ENCODE results near the gene KCNE1.
"Not testable (repeated sequence)": the region's sequence is repeated elsewhere in the genome, so short reads cannot be mapped to it uniquely, and the experiment has no call there.

KCNE1 gene

DNA sequence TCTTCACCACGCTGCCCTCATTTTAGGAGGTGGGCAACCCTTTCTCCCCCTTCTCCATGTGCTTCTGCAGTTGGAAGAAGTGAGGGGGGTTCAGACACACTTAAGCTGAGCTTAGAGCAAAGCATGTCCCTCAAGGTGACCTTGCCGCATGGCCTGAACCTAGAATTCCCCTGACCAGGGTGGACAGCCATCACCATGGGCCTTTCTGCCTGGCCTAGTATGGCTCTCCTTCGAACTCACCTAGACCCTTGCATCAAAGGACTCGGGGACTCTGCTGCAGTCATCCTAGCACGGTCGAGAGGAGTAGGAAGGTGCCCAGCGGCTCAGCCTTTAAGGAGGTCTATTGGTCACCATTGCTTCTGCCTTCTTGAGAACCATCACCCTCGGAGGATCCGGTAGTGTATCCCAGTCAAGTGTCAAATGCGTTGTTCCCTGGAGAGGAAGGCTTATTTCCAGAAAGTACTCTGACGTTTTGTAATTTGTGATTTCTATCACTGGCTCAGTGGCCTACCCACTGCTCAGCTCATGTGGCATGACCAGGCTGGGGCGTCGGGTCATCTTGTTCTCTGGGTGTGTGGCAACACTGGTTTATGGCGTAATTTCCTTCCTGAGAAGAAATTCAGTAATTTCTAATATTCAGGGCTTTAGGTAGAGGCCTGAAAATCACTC lies at the start of gene KCNE1:
Gene KCNE1, minus strand, starts transcription at position 424 of the 669 bp plus-strand sequence. CDS start 62,576 bp downstream, outside the sequence.
- DNase-seq (ENCODE audit: low spot score) = no peak

DNA sequence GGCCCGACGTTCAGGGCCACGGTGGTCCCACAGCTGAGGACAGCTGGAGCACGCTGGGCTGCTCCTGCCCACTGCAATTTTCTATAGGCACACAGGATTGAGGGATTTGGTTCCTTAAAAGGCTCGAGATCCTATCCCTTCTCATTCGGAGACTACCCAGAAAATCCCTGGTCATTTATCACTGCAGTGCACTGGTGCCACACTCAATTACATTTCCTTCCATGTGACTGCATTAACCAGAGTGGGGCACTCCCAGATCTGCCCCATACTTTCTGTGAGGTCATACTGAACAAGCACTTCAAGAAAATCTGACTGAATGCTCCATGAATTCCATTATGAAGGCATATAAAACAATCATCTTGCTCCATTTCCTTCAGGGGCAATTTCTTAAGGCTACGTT lies 49.8 kb upstream of the KCNE1 start:
- no peak for DNase-seq (ENCODE audit: low spot score)

DNA sequence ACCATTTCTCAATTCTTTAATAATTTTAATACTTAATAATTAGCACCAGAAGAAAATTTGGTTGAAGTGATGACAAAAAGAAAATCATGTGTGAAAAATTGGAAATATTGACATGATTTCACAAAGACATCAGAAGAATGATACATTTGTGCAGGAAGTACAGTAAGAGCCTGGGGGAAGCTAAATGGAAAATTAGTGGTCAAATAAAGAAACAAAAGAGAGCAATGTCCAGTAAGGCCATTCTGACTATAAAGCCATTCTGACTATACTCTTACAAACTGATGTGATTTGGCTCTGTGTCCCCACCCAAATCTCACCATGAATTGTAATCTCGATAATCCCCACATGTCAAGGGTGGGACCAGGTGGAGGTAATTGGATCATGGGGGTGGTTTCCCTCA lies 48.6 kb upstream of the KCNE1 start:
- no peak for DNase-seq (ENCODE audit: low spot score)

DNA sequence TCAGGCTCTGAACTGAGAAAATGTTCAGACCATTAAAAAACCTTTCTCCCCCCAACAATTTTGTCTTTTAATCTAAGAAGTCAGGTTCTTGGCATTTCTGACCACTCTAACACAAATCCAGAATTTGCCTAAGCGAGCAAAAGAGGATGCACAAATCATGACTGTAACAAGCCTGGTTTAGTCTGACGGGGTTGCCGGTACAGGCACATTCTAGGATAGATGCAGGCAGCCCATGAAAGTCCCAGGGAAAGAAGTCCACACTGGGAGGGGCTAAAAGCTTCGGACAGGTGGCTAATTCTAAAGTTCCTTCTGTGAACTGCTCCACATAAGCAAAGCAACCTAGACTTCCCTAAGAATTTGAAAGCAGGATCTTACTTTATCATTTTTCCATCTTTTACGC lies 48.0 kb upstream of the KCNE1 start:
- no peak for DNase-seq (ENCODE audit: low spot score)

DNA sequence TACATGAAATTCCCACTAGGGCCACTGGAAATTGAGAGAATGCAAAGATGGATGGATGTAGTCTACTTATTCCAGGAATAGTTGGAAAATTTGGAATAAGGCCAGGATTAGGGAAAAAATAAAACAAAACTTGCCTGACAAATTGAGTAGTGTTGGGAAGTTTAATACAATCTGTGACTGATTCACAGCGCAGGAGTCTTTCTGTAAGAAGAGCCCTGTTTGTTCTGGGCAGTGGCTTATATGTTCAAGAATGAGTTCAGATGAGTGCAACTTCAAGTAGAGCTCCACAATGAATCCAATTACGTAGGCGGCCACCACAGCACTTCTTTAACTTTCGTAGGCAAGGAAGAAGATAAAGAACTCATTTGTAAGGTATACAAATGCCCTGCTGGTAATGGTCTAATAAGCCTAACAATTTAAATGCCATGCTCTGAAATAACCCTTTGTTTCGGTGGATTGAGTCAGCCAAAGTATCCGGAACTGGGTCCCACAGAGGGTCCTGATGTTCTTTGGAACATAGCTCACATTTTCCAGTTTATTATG lies 47.1 kb upstream of the KCNE1 start:
- DNase-seq (ENCODE audit: low spot score) = no peak

DNA sequence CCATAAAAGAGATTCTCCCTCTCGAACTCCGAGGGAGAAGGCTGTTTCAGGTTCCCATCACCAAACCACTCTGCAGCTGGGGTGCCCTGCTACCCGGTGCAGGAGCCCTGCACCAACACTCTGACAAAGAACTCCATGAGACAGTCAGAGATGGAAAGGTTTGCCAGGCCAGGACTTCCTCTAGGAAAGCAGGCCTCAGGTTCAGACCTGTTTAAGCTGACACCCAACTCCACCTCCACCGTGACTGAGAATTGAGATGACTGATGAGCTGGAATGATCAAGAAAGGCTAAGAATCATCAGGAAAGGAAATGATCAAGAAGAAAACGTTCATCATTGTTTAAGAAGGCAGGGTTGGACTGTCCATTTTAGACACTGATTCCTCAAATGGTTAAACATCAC lies 46.2 kb upstream of the KCNE1 start:
- DNase-seq (ENCODE audit: low spot score) = no peak

DNA sequence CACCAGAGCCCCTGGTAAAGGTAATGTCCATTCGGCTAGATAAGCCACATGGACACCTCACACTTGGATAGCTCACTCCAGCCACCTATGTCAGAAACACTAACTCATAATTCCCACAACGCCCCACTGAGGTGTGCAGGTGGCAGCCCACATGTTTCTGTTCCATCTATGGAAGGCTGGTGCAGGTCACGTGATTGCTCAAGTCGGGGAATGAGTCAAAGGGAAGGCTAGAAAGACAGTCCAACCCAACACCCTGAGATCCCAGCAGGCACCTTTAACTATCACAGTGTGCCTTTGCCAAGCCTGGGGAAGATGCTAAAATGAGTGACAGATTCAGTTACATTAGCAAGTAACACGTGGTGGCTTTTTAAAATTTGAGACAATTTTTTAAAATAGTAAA lies 45.3 kb upstream of the KCNE1 start:
- no peak for DNase-seq (ENCODE audit: low spot score)

DNA sequence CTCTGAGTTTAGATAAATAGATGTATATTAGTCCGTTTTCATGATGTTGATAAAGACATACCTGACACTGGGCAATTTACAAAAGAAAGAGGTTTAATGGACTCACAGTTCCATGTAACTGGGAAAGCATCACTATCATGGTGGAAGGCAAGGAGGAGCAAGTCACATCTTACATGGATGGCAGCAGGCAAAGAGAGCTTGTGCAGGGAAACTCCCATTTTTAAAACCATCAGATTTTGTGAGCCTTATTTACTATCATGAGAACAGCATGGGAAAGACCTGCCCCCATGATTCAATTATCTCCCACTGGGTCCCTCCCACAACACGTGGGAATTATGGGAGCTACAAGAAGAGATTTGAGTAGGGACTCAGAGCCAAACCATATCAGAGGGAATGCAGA lies 42.7 kb upstream of the KCNE1 start:
- DNase-seq (ENCODE audit: low spot score) = not testable (repeated sequence)

DNA sequence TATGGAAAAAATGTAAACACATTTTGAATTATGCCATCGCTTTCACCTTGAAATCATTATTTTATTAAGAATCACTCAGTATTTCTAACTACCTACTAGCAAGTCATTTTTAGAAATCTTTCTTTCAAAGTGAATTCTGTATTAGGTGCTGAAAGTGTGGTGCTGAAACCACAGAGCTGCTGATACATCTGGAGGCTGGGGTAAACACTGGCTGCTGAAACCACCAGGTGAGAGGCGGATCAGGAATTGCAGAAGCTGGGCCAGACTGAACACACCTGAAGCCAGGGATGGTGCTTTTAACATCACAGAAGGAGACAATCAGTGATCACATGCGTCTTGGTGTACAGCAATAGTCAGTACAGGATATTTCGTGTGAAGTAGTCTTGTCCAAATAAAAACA lies 42.2 kb upstream of the KCNE1 start:
- DNase-seq (ENCODE audit: low spot score) = no peak

DNA sequence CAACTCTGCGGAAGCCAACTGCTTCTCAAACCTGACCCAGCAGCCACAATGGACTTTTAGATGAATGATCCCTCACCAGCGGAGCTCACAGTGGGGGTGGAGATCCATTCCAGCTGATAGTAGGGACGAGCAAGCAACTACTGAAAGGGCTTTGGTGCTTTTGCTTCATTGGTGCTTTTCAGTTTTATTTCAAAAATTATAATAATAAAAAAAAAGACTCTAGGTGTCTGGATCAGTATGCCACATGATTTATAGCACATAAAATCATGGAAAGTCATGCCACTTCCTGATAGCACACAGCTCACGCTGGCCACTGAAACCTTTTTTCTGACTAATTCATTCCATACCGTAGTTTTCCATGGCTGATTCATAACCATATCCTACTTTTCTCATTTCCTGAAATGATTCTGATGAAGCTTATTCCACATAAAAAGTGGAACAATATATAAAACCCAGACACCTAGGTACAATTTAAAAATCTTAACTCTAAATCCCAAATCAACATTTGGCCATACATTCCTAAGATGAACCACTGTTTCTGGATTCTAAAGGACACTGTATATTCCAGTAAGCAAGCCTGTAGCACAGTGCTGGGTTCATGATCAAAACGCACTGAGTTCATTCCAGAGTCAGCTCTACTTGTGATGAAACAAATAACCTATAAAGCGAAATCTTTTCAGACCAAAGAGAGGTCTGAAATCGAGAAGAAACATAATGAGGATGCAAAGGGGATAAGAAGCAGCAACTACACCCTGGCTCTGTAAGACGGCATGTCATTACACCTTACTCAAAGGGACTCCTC lies 41.3 kb upstream of the KCNE1 start:
- DNase-seq (ENCODE audit: low spot score) = peak; percentile 24

DNA sequence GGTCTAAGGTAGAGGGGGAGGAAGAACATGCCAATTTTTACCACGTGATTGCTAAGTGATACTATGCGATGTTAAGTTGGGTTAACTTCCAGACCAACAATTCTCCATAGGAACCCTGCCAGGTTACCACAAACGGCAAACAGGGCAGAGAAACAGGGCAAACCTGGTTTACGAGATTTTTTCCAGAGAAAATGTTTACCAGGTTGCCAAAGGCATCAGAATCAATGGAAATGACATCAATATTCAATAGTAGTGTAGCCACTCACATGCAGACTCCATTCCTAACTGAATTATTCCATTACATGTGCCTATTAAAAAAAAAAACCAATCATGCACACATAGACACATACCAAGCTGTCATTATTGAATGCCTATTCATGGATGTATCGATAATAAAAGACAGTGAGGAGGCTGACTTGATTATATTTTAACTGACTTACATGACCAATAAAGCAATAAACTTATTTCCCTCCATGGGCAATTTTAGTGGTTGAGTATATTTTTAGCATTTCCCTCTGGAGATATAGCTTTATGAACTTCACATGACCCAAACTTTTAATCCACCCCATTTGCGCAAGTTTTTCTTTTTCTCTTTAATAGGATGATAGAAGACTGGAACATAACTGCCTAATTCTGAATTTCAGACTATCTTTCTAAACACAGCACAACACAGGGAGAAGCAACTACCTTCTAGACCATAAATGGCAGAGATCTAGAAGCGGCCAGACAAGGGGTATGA lies 40.5 kb upstream of the KCNE1 start:
- no peak for DNase-seq (ENCODE audit: low spot score)

DNA sequence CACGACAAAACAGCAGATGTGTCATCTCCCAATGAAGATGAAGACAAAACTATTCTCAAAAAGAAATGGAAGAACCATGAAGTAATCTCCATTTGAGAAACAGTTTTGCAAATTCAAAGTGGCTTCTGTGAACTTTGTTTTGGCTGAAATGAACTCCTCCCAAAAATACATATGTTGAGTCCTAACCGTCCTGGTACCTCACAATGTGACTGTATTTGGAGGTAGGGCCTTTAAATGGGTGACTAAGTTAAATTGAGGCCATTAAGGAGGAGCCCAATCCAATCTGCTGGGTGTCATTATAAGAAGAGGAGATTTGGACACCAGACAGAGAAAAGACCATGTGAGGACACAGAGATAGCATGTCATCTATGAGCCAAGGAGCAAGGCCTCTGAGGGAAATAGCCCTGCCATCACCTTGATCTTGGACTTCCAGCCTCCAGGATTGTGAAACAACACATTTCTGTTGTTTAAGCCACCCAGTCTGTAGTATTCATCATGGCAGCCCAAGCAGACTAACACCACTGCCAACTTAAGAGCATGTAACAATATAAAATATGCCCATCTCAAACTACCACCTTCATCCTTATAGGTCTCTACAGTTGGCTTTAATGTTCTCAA lies 38.3 kb upstream of the KCNE1 start:
- no peak for DNase-seq (ENCODE audit: low spot score)

DNA sequence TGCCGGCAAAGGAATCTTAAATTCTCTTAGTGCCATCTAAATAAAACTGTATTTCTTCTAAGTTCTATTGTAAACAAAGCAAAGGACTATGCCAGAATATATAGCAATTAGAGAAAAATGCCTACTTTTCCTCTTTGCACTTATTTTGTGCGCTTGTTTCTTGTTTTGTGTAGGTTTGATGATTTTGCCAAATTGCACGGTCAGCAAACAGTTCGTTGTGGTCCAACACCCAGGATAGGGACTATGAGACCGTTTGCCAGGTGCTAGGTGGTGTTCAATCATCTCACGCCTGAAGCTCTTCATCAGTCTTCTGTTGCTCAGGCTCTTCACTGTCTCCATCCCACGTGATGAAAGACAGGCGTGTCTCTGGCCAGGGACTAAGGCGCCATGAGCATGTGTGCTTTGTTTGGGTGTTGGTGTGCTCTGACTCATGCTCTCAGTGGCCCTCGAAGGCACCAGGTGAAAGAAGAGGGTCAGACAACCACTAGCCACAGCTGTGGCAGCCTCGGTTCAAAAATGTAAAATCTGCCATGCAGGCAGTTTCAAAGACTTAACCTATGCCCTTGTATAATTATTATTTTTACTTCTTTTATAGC lies 36.9 kb upstream of the KCNE1 start:
- peak; percentile 53 for DNase-seq (ENCODE audit: low spot score)

DNA sequence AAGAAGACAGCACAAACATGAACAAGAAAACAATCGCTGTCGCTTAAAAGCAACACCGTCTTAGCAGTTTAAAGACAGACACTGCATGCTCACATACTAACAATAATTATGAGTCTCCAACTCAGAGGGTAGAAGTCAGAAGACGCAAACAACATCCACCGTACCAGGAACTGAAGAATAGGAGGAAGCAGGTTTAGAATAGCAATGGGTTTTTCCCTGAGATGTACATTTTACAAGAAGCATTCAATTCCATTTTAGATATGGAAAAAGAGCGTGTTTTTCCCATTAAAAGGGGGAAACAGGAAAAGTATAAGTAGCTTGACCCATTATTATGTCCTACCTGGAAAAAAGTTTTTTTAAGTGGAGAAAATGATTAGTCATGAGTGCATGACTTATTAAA lies 34.5 kb upstream of the KCNE1 start:
- DNase-seq (ENCODE audit: low spot score) = no peak

DNA sequence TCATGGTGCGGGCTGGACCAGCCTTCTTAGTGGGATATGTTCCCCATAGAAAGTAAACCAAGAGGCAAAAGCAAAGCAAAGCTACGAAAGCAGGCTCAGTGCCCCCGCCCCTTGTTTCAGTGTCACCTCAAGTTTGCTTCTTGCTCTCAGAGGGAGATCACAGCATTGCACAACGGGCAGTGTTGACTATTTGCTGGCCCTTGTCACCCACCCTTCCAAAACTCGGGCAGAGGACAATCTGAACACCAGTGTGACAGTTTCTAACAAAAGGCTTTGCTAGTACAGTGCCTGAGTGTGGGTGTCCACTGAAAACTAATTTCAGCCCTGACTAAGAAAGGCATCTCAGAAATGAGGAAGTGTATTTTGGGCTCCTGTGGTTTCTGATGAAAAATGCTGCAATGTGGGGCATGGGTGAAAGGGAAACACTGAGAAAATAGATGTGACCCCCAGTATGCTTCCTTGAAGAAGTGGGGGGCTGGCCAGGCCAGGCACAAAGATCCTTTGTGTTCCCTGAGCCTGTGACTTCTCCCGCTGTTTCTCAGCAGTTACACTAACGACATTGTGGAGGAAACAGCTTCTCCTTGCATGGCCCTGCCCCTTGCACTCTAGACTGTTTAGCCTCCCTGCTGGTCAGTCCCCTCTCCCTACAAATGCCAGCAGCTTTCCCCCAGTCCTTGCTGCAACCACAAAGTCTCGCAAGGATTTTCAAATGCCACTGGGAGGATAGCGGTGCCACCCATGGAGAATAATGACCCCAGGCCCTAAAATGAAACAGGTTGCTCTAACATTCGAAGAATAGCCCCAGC lies 33.3 kb upstream of the KCNE1 start:
- DNase-seq (ENCODE audit: low spot score) = peak; percentile 88

DNA sequence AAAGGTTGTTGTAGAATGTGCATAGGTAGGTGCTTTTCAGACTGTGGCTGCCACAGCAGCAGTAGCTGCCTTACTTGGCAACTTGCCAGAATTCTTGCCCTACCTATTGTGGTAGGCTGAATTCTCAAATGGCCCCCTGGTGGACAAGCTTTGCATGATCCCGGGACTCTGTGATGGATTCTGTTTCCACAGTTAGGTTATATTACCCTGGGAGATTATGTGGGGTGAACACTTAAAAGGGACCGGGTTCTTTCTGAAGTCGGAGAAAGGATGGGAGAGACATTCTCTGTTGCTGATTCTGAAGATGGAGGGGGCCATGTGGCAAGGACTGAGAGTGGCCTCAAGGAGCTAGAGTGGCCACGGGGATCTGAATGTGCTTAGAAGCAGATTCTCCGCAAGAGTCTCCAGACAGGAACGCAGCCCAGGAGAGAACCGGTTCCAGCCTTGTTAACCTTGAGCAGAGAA lies 32.1 kb upstream of the KCNE1 start:
- DNase-seq (ENCODE audit: low spot score) = peak; percentile 89

DNA sequence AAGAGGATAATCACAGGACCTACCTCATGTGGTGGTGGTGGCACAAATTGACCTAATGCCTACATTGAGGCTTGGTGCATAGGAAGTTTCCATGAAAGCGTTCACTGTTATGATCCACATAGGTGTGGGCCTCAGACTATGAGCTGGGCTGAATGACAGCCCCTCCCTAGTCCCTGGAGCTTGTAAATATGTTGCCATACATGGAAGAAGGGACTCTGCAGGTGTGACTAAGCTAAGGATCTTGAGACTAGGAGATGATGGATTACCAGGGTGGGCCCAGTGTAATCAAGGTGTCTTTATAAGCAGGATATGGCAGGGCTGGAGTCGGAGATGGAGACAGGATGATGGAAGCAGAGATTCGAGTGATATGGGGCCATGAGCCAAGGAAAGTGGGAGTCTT lies 31.0 kb upstream of the KCNE1 start:
- no peak for DNase-seq (ENCODE audit: low spot score)

DNA sequence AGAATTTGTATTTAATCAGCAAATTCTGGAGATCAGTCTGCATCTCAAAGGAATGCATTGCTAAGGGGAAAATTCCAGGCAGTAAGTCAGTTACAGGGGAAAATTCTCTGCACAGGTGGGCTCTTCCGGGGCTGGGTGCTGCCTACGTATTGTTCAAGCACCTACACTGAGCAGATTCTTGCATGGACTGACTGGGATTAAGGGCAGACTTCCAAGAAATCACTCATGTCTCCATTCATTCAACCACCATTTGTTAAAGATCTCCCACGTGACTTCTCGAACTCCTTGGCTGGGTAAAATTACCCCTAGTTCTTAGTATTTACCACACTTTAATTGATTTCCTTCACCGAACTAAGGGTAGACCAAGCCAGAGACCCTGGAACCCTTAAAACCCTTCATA lies 28.2 kb upstream of the KCNE1 start:
- DNase-seq (ENCODE audit: low spot score) = no peak

DNA sequence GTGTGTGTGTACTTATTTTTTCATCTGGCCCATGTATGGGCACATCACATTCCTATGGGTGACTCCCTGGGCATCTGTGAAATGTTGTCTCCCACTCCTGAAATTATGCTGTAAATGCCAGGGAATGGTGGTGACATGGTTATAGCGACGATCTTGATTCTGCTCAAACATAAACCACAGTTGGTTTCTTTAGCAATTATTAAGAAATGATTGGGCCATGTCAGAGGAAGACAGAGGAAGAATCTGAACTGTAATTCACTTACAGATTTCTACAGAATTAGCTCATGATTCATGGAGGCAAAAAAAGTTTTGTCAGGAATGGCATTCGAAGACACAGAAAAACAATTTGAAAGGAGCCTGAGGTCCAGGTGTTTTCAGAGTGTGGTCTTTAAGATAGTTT lies 25.8 kb upstream of the KCNE1 start:
- no peak for DNase-seq (ENCODE audit: low spot score)

DNA sequence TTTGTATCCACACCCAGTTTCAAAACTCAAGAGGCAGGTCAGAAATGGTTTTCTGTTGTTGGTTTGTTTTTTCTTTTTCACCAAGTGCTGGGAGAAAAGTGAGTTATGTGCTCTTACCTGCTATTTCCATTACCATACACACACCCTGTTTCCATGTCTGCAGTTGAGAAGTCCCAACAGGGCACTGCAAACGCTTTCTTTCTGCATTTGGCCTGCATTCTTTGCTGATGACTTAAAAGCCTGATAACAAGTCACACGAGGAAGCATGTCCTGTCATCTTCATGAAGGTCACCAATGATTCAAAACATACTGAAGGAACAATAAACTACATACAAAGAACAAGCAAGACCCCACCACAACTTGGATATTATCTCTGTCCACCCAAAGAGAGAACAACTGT lies 24.8 kb upstream of the KCNE1 start:
- no peak for DNase-seq (ENCODE audit: low spot score)

DNA sequence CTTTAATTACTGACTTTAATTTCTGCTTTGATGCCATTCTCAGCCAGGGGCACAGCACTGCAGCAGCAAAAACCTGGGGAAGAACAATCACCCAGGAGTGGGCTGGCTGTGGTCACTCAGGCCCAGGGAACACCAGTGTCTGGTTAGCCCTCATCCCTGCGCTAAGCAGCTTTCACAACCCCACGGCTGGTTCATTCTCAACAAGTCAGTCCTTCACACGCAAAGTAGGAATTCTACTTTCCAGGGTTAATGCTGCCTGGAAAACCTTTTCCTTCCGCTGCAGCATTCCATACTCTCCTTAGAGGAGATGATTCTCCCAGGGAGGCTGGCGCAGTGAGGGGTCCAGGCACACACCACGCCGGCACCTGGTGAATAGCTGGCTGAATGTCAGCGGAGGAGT lies 24.3 kb upstream of the KCNE1 start:
- DNase-seq (ENCODE audit: low spot score) = no peak

Measured in SW480 (cell line).